ENCODE data around the gene CCDC57.

Gene CCDC57

GRCh38 chr17:82173351-82174041, 39.1 kb downstream of the CCDC57 start:
- DNase-seq = no peak

- DNase-seq = no peak
Measured at GRCh38 chr17:82172486-82173160, 40.0 kb downstream of the CCDC57 start.

- no peak for DNase-seq
Measured at GRCh38 chr17:82171750-82172375, 40.8 kb downstream of the CCDC57 start.

- DNase-seq = no peak
Measured at GRCh38 chr17:82170412-82170961, 42.2 kb downstream of the CCDC57 start.

- DNase-seq = no peak
Measured at GRCh38 chr17:82168568-82168967, 44.1 kb downstream of the CCDC57 start.

- no peak for DNase-seq
Measured at GRCh38 chr17:82167028-82167427, 45.6 kb downstream of the CCDC57 start.

GRCh38 chr17:82164853-82165252, 47.8 kb downstream of the CCDC57 start:
- DNase-seq = no peak

- DNase-seq = no peak
Measured at GRCh38 chr17:82161216-82161615, 51.4 kb downstream of the CCDC57 start.

GRCh38 chr17:82160075-82160474, 52.6 kb downstream of the CCDC57 start:
- DNase-seq = peak; percentile 30

- no peak for DNase-seq
Measured at GRCh38 chr17:82158825-82159224, 53.8 kb downstream of the CCDC57 start.

- no peak for DNase-seq
Measured at GRCh38 chr17:82157046-82158035, 55.3 kb downstream of the CCDC57 start.

- DNase-seq = no peak
Measured at GRCh38 chr17:82156284-82156925, 56.2 kb downstream of the CCDC57 start.

- no peak for DNase-seq
Measured at GRCh38 chr17:82155606-82156005, 57.0 kb downstream of the CCDC57 start.

GRCh38 chr17:82154881-82155331, 57.7 kb downstream of the CCDC57 start:
- no peak for DNase-seq

- peak; percentile 82 for DNase-seq
Measured at GRCh38 chr17:82153745-82154375, 58.8 kb downstream of the CCDC57 start.

- no peak for DNase-seq
Measured at GRCh38 chr17:82153295-82153691, 59.3 kb downstream of the CCDC57 start.

GRCh38 chr17:82152556-82153294, 59.9 kb downstream of the CCDC57 start:
- DNase-seq = no peak

GRCh38 chr17:82152114-82152513, 60.5 kb downstream of the CCDC57 start:
- no peak for DNase-seq

- DNase-seq = no peak
Measured at GRCh38 chr17:82151106-82151957, 61.3 kb downstream of the CCDC57 start.
